Uterus (tissue), 2 donors: ENCODE data around the gene GPR107.

Source experiments
- CTCF ChIP-seq, 4 experiments: fragments of 200-600 bp in 2 of 4; fragments of 450-650 bp in 2 of 4; sonication (generic) in 2 of 4; IDR thresholded peaks; one replicate each; pipeline ENCODE4 v1.5.1; 2016 to 2019; ENCODE audit warnings: antibody characterized with exemption in 4 of 4, mild to moderate bottlenecking in 2 of 4, moderate library complexity in 1 of 4
- POLR2A ChIP-seq, 2 donors: fragments of 450-650 bp; IDR thresholded peaks; one replicate each; pipeline ENCODE4 v1.6.1; 2016; ENCODE audit warnings: antibody characterized with exemption in 2 of 2, mild to moderate bottlenecking in 1 of 2, moderate library complexity in 1 of 2

GRCh38 chr9:130095872-130096271, 42.2 kb downstream of the GPR107 start:
- no peak for TF ChIP-seq CTCF (IDR thresholded peaks at IDR 0.05)
- TF ChIP-seq POLR2A (IDR thresholded peaks at IDR 0.05), result no peak
